HS-27A (cell line): ENCODE measurements around the gene PARVB.
"Not testable (repeated sequence)": the region's sequence is repeated elsewhere in the genome, so short reads cannot be mapped to it uniquely, and the experiment has no call there.

Experiments used
- DNase-seq: peaks from one replicate; pipeline ENCODE4 v3.0.0-alpha.2; 2012; ENCODE audit warnings: low read depth, missing footprints

PARVB gene

GRCh38 chr22:43998679-43999264, 25.3 kb upstream of the PARVB start:
- DNase-seq, result no peak

GRCh38 chr22:43999378-43999777, 24.7 kb upstream of the PARVB start:
- DNase-seq, result no peak

- DNase-seq, result no peak
Observed at GRCh38 chr22:44000123-44000522, 24.0 kb upstream of the PARVB start.

GRCh38 chr22:44001521-44001920, 22.6 kb upstream of the PARVB start:
- no peak for DNase-seq

- DNase-seq, result no peak
Observed at GRCh38 chr22:44002324-44002723, 21.8 kb upstream of the PARVB start.

- no peak for DNase-seq
Observed at GRCh38 chr22:44002997-44003396, 21.1 kb upstream of the PARVB start.

GRCh38 chr22:44003405-44004103, 20.5 kb upstream of the PARVB start:
- no peak for DNase-seq

- DNase-seq, result no peak
Observed at GRCh38 chr22:44004104-44004460, 20.0 kb upstream of the PARVB start.

- no peak for DNase-seq
Observed at GRCh38 chr22:44005524-44005923, 18.6 kb upstream of the PARVB start.

- DNase-seq, result no peak
Observed at GRCh38 chr22:44012162-44012561, 11.9 kb upstream of the PARVB start.

- no peak for DNase-seq
Observed at GRCh38 chr22:44012591-44012990, 11.5 kb upstream of the PARVB start.

GRCh38 chr22:44014241-44014640, 9.9 kb upstream of the PARVB start:
- DNase-seq, result no peak

- DNase-seq, result not testable (repeated sequence)
Observed at GRCh38 chr22:44016586-44016985, 7.5 kb upstream of the PARVB start.

- no peak for DNase-seq
Observed at GRCh38 chr22:44018594-44018993, 5.5 kb upstream of the PARVB start.

- DNase-seq, result no peak
Observed at GRCh38 chr22:44019416-44019815, 4.7 kb upstream of the PARVB start.

GRCh38 chr22:44019846-44020245, 4.3 kb upstream of the PARVB start:
- DNase-seq, result no peak

- DNase-seq, result no peak
Observed at GRCh38 chr22:44020981-44021380, 3.1 kb upstream of the PARVB start.

GRCh38 chr22:44023404-44024287, 456 bp upstream of the PARVB start:
- peak; percentile 31 for DNase-seq

- DNase-seq, result no peak
Observed at GRCh38 chr22:44025171-44026065, 1.3 kb downstream of the PARVB start.

- no peak for DNase-seq
Observed at GRCh38 chr22:44026066-44026629, 2.0 kb downstream of the PARVB start.

- no peak for DNase-seq
Observed at GRCh38 chr22:44026630-44027511, 2.8 kb downstream of the PARVB start.
